Measurements from ENCODE around the gene ELK4.

Gene ELK4

DNA sequence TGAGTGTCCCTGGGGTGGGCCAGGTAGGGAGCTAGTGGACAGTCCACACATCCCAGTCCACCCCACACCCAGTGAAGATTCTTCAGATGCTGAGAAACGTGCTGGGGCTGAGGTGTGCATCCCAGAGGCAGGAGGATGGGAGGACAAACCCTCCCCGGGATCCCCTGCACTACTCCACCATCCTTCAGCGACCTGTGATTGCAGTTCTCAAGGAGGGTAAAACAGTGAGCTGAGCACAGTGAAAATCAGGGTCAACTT lies 51.0 kb downstream of the ELK4 start:
- DNase-seq (ENCODE audit: low spot score) = no peak

DNA sequence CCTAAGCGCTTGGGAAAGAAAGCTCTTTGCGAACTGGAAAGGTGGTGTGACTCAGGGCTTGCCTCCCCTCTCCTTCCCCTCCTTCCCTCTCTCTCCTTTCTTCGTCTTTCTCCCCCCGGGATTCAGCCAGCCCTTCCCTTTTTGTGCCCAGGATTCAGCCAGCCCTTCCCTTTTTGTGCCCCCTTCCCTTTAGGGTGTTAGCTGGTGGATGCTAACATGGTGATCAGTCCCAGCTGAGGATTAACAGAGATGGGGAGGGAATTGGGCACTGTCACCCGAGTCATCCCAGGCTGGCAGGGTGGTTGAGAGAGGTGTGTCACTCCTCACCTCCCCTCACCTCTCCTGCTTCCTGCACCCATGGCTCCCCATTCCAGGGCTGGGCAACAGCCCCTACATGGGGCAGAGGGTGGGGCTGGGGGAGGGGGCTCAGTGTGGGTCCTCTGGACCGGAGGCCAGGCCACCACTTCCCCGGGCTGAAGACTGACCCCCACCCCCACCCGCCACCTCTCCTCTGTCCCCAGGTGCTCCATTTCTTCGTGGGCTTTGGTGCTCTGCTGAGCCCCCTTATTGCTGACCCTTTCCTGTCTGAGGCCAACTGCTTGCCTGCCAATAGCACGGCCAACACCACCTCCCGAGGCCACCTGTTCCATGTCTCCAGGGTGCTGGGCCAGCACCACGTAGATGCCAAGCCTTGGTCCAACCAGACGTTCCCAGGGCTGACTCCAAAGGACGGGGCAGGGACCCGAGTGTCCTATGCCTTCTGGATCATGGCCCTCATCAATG lies 51.5 kb downstream of the ELK4 start:
- no peak for DNase-seq (ENCODE audit: low spot score)

GRCh38 chr1:205579711-205580110 lies 52.1 kb downstream of the ELK4 start:
- no peak for DNase-seq (ENCODE audit: low spot score)

DNA sequence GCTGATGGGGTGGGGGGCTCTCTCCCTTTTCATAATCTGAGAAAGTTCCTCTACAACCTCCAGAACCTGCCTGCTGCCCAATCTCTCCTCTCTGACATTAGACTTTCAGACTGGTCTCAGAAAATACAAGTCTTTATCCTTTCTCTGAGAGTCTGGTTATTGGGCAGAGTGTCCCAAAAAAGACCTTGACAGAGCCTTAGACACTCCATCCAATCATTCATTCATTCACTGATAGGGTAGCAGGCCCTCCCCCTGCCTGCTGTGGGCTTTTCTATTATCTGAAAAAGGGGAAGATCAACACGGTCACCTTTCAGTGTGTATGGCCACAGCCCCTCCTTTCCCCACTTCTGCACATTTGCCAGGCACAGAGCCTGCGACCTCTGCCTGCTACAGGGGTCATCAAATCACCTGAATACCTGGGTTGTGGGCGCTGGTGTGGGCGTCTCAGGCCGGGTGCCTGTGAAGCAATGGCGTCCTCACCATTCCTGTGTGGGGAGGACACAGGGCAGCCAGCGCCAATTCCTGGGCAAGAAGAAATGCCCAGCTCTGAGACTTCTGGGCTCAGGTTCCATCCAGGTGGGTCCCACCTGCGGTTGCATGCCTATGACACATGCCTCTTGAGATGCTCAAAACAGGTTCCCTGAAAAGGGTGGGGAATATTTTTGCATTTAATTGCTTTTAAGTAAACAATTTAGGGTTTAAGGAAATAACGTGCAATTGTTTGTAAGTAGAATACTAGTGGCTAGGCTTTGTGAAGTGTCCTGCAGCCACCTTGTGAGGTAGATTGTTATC lies 52.8 kb downstream of the ELK4 start:
- DNase-seq (ENCODE audit: low spot score) = no peak

GRCh38 chr1:205577874-205578658 lies 53.7 kb downstream of the ELK4 start:
- DNase-seq (ENCODE audit: low spot score) = no peak

- no peak for DNase-seq (ENCODE audit: low spot score)
Observed at GRCh38 chr1:205576805-205577761, 54.7 kb downstream of the ELK4 start.

- no peak for DNase-seq (ENCODE audit: low spot score)
Observed at GRCh38 chr1:205576011-205576410, 55.8 kb downstream of the ELK4 start.

DNA sequence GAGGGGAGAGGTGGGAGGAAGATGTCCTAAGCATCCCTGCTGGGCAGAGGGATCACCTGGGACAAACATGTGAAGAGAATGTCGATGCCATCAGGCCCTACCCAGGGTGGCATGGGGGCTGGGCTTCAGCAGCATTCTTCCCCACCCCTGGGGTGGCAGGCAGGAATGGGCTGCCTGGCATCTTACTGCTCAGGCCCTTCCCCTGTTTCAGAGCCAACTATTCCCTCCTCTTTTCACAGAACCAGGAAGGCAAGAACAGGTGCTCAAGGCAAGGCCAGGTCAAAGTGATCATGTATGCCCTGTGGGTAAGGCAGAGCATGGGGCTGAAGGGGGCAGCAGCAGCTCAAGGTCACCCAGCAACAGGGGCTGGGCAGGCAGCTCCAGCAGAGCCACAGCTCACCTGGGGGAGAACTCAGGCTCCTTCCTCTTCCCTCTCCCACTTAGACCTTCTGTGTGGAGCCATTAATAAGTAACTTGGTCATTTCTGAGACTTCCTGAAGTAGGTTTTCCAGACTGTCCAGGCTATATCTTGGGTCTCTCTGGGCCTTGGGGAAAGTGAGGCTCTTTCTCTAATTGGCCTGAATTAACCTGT lies 56.4 kb downstream of the ELK4 start:
- DNase-seq (ENCODE audit: low spot score) = no peak

DNA sequence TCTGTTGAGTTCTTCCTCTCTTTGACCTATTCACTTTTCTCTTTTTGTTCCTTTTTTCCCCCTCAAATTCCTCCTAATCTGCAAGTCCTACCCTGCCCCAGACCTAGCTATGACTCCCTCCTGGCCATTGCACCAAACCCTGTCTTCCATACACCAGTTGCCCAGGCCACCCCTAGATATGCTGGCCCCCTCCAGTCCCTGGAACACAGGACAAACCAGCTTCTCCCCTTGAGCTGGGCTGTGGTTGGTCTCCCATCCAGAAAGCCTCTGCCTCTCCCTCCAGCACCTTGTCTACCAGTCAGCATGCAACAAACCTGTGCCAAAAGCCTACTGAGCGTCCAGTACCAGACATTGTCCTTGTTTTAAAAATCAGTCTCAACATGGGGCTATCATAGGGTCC lies 59.4 kb downstream of the ELK4 start:
- no peak for DNase-seq (ENCODE audit: low spot score)

- no peak for DNase-seq (ENCODE audit: low spot score)
Observed at GRCh38 chr1:205571747-205572146, 60.1 kb downstream of the ELK4 start.

- no peak for DNase-seq (ENCODE audit: low spot score)
Observed at GRCh38 chr1:205570796-205571537, 60.8 kb downstream of the ELK4 start.

DNA sequence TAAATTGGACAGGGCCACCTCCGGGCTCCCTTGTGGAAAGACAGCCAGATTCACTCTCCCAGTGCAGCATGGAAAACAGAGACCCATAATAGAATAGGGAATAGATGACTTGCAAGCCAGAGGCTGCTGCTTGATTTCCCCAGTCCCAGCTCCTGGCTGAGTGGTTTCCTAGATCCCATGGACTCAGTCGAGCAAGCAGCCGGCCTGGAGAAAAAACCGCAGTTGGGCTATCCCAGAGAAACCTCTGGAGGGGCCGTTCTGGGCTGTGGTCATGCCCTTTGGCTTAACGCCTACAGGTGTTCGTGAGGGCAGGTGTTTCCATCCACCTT lies 61.7 kb downstream of the ELK4 start:
- DNase-seq (ENCODE audit: low spot score) = no peak

- peak; percentile 27 for DNase-seq (ENCODE audit: low spot score)
Observed at GRCh38 chr1:205569411-205570172, 62.2 kb downstream of the ELK4 start.

DNA sequence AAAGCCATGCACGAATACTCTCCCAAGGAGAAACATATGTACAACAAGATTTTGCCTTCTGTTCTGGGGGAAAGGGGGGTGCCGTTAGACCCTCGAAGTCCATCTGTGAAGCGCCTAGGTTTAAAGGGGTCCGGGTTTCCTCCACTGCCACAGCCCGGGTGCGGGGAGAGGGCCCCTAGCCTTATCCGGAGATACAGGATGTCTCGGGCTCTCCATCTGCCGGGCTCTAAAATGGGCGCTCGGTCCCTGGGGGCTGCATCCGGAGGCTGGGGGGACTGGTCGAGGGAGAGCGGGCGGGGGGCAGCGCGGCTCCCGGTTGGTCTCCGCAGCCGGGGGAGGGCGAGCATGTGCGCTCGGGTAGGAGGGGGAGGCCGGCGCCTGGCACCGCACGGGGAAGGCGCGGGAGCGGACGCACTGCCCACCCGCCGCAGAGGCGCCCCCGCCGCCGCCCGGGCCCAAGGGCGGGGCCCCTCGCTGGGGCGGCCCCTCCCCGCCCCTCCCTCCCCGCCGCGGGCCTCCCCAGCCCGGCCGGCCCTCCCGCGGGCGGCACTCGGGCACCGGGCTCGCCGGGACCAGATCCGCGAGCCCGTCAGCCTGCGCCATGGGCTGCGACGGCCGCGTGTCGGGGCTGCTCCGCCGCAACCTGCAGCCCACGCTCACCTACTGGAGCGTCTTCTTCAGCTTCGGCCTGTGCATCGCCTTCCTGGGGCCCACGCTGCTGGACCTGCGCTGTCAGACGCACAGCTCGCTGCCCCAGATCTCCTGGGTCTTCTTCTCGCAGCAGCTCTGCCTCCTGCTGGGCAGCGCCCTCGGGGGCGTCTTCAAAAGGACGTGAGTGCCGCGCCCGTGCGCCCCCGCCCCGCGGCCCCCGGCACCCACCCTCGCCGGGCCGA lies 63.1 kb downstream of the ELK4 start:
- DNase-seq (ENCODE audit: low spot score) = no peak

DNA sequence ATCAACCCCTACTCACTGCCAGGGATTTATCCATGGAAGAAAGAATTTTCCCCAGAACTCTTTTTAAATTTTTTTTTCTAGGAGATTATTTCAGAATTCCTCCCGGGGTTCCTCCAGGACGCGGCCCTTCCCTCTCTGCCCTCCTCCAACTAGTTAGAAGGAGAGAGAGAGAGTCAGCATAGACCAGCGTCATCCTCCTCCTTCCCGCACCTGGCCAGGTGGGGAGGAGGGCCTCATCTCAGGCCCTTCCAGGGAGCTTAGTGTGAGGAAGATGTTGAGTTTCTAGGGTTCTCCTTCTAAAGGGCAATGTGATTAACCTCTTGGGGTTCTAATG lies 63.7 kb downstream of the ELK4 start:
- no peak for DNase-seq (ENCODE audit: low spot score)

GRCh38 chr1:205567716-205568115 lies 64.1 kb downstream of the ELK4 start:
- no peak for DNase-seq (ENCODE audit: low spot score)

GRCh38 chr1:205565799-205566198 lies 66.0 kb downstream of the ELK4 start:
- DNase-seq (ENCODE audit: low spot score) = no peak

- DNase-seq (ENCODE audit: low spot score) = no peak
Observed at GRCh38 chr1:205563927-205564441, 67.8 kb downstream of the ELK4 start.

Data from Ammon's horn (tissue), 1 donor.